H1 (cell line): ENCODE measurements around the gene ARPIN. TPM values are rescaled to one million over a fixed set of nuclear protein-coding genes. Genes with fewer than 3 reads are reported as not detected.

Experiments used
- CTCF ChIA-PET: fragments of 300-600 bp; sonication (Branson Sonifier 250); formaldehyde crosslinking; loops from one replicate; lab custom pipeline; 2021; ENCODE audit not compliant: partially characterized antibody; lab: Charles Lee
- POLR2A ChIA-PET: fragments of 300-600 bp; sonication (Branson Sonifier 250); formaldehyde crosslinking; loops from one replicate; lab custom pipeline; 2021; ENCODE audit warnings: inconsistent platforms; ENCODE audit not compliant: partially characterized antibody; lab: Charles Lee
- DNase-seq, 2 experiments: peaks; one replicate each; pipeline versions ENCODE4 v3.0.0 to v3.0.0-alpha.2; 2010 to 2022; ENCODE audit warnings: low spot score in 2 of 2, low read depth in 1 of 2, mixed read lengths in 1 of 2
- FAIRE-seq: peaks from 2 replicates; lab custom pipeline; 2011; peaks lifted over from hg19 to GRCh38; lab: Jason Lieb, UNC
- H2AFZ ChIP-seq: 2 replicates; pipeline ENCODE4 v1.8.1; 2012; ENCODE audit warnings: low read length, inconsistent platforms
- H2AK5ac ChIP-seq: 2 replicates; pipeline ENCODE4 v1.6.1; 2013; ENCODE audit warnings: low read depth, low read length
- H2BK120ac ChIP-seq: replicated peaks from 2 replicates; pipeline ENCODE3; 2013; ENCODE audit warnings: low read depth, low read length, inconsistent platforms
- H2BK12ac ChIP-seq: 2 replicates; pipeline ENCODE4 v1.6.1; 2013; ENCODE audit warnings: low read depth, low read length
- H2BK15ac ChIP-seq: 2 replicates; pipeline ENCODE4 v1.6.1; 2013; ENCODE audit warnings: low read length
- H2BK20ac ChIP-seq: 2 replicates; pipeline ENCODE4 v1.6.1; 2013; ENCODE audit warnings: low read length
- H2BK5ac ChIP-seq: 2 replicates; pipeline ENCODE4 v1.6.1; 2013; ENCODE audit warnings: low read depth, low read length
- H3K14ac ChIP-seq: 2 replicates; pipeline ENCODE4 v1.6.1; 2013; ENCODE audit warnings: inconsistent platforms; ENCODE audit not compliant: insufficient read length
- H3K18ac ChIP-seq: 2 replicates; pipeline ENCODE4 v1.6.1; 2013; ENCODE audit warnings: low read length; ENCODE audit errors: extremely low read depth
- H3K23ac ChIP-seq: 2 replicates; pipeline ENCODE4 v1.6.1; 2013; ENCODE audit warnings: inconsistent platforms; ENCODE audit not compliant: insufficient read length
- H3K23me2 ChIP-seq: 2 replicates; pipeline ENCODE4 v1.6.1; 2013; ENCODE audit warnings: low read depth, low read length
- H3K27ac ChIP-seq: 2 replicates; pipeline ENCODE4 v1.6.1; 2011; ENCODE audit warnings: low read depth, low read length, inconsistent platforms
- H3K27me3 ChIP-seq, 4 experiments: replicated peaks in 1 of 4; 1 replicate in 1 of 4; 2 replicates in 3 of 4; pipeline versions ENCODE4 v1.6.1 to v1.8.1; 2011 to 2013; ENCODE audit warnings: low read length in 3 of 4, mild to moderate bottlenecking in 3 of 4, inconsistent platforms in 2 of 4, mixed read lengths in 2 of 4, moderate library complexity in 1 of 4; ENCODE audit not compliant: control insufficient read depth in 3 of 4, insufficient read depth in 3 of 4; ENCODE audit errors: extremely low read depth in 1 of 4
- H3K36me3 ChIP-seq, 4 experiments: 2 replicates each; pipeline versions ENCODE4 v1.6.1 to v1.8.1; 2011 to 2013; ENCODE audit warnings: mild to moderate bottlenecking in 4 of 4, low read length in 3 of 4, moderate library complexity in 2 of 4, control low read depth in 1 of 4, inconsistent platforms in 1 of 4; ENCODE audit not compliant: insufficient read depth in 4 of 4, control insufficient read depth in 2 of 4
- H3K4ac ChIP-seq: replicated peaks from 2 replicates; pipeline ENCODE3; 2013; ENCODE audit warnings: low read length, low read depth, mixed read lengths, inconsistent platforms; ENCODE audit not compliant: insufficient read length
- H3K4me1 ChIP-seq, 4 experiments: replicated peaks in 1 of 4; 1 replicate in 1 of 4; 2 replicates in 3 of 4; pipeline versions ENCODE4 v1.6.1 to v1.8.1; 2011 to 2013; ENCODE audit warnings: low read length in 3 of 4, inconsistent platforms in 2 of 4, mixed read lengths in 1 of 4; ENCODE audit not compliant: insufficient read depth in 4 of 4, control insufficient read depth in 3 of 4
- H3K4me2 ChIP-seq, 2 experiments: 2 replicates each; pipeline versions ENCODE4 v1.6.1 to v1.8.1; 2011 to 2013; ENCODE audit warnings: low read depth in 2 of 2, low read length in 2 of 2, control low read depth in 1 of 2, inconsistent platforms in 1 of 2, mild to moderate bottlenecking in 1 of 2; ENCODE audit not compliant: insufficient read depth in 1 of 2
- H3K4me3 ChIP-seq, 4 experiments: fragments of 200-600, 300-600 bp in 1 of 4; sonication (generic), shearing (Covaris generic), sonication (Bioruptor Twin) in 1 of 4; 2 replicates each; pipeline versions ENCODE4 v1.5.1 to v1.8.1; 2011 to 2016; ENCODE audit warnings: low read length in 4 of 4, low read depth in 3 of 4, control low read depth in 2 of 4, inconsistent platforms in 2 of 4, mild to moderate bottlenecking in 2 of 4, mixed read lengths in 1 of 4, moderate library complexity in 1 of 4; ENCODE audit not compliant: insufficient read depth in 2 of 4; ENCODE audit errors: extremely low read depth in 1 of 4
- H3K56ac ChIP-seq: replicated peaks from 2 replicates; pipeline ENCODE3; 2013; ENCODE audit warnings: low read depth, mild to moderate bottlenecking, mixed read lengths, low read length, inconsistent platforms; ENCODE audit not compliant: insufficient read length
- H3K79me1 ChIP-seq: 2 replicates; pipeline ENCODE4 v1.6.1; 2013; ENCODE audit warnings: low read depth, low read length, control low read depth
- H3K79me2 ChIP-seq, 2 experiments: 2 replicates each; pipeline versions ENCODE4 v1.6.1 to v1.8.1; 2012 to 2013; ENCODE audit warnings: low read length in 2 of 2, mild to moderate bottlenecking in 2 of 2, inconsistent platforms in 1 of 2; ENCODE audit not compliant: insufficient read depth in 2 of 2, control insufficient read depth in 1 of 2
- H3K9ac ChIP-seq, 4 experiments: replicated peaks in 1 of 4; 1 replicate in 1 of 4; 2 replicates in 3 of 4; pipeline versions ENCODE4 v1.6.1 to v1.8.1; 2011 to 2013; ENCODE audit warnings: low read depth in 3 of 4, low read length in 3 of 4, control low read depth in 2 of 4, mild to moderate bottlenecking in 2 of 4, moderate library complexity in 2 of 4, inconsistent platforms in 1 of 4; ENCODE audit errors: extremely low read depth in 1 of 4
- H3K9me3 ChIP-seq, 2 experiments: 2 replicates each; pipeline versions ENCODE4 v1.6.1 to v1.8.1; 2012 to 2013; ENCODE audit warnings: mild to moderate bottlenecking in 2 of 2, moderate library complexity in 2 of 2, control low read depth in 1 of 2, inconsistent platforms in 1 of 2, low read depth in 1 of 2, low read length in 1 of 2, mixed read lengths in 1 of 2; ENCODE audit not compliant: insufficient read depth in 2 of 2
- H4K20me1 ChIP-seq, 2 experiments: replicated peaks in 1 of 2; 2 replicates each; pipeline versions ENCODE3 to v1.8.1; 2011 to 2013; ENCODE audit warnings: inconsistent platforms in 2 of 2, low read length in 2 of 2, mild to moderate bottlenecking in 1 of 2; ENCODE audit not compliant: insufficient read depth in 2 of 2, control insufficient read depth in 1 of 2
- H4K5ac ChIP-seq: 2 replicates; pipeline ENCODE4 v1.6.1; 2013; ENCODE audit warnings: low read length, low read depth, mixed read lengths, inconsistent platforms; ENCODE audit not compliant: insufficient read length
- H4K8ac ChIP-seq: 2 replicates; pipeline ENCODE4 v1.8.0; 2013; ENCODE audit warnings: mild to moderate bottlenecking, moderate library complexity, low read length, inconsistent platforms; ENCODE audit not compliant: insufficient read depth; ENCODE audit errors: extremely low read depth
- H4K91ac ChIP-seq: replicated peaks from 2 replicates; pipeline ENCODE3; 2013; ENCODE audit warnings: low read length, mixed read lengths, inconsistent platforms; ENCODE audit not compliant: insufficient read length
- ASH2L ChIP-seq: fragments of 200-600, 300-600 bp; sonication (generic); IDR thresholded peaks from one replicate; pipeline ENCODE4 v1.7.1; 2017; ENCODE audit warnings: low read length
- FOSL1 ChIP-seq: IDR thresholded peaks from 2 replicates; pipeline ENCODE4 v1.6.1; 2011; ENCODE audit warnings: mild to moderate bottlenecking, low read depth, low read length, moderate library complexity; ENCODE audit not compliant: insufficient read depth
- GTF2F1 ChIP-seq: IDR thresholded peaks from 2 replicates; pipeline ENCODE4 v1.6.1; 2012; ENCODE audit warnings: low read depth, low read length, improper control_type of control experiment, borderline replicate concordance
- KDM5A ChIP-seq: fragments of 200-600 bp; IDR thresholded peaks from 2 replicates; pipeline ENCODE4 v1.7.1; 2012; ENCODE audit warnings: mild to moderate bottlenecking, low read length, inconsistent platforms, mixed read lengths
- TAF1 ChIP-seq: IDR thresholded peaks from 2 replicates; pipeline ENCODE4 v1.6.1; 2011; ENCODE audit warnings: mild to moderate bottlenecking, low read depth, low read length
- WGBS, 2 experiments: shearing (Covaris generic) in 1 of 2; methylation state at CpG; one replicate each; pipeline versions ENCODE4 v1.1.6 to v1.1.7; 2013 to 2015; ENCODE audit warnings: low lambda C conversion rate in 2 of 2, mixed read lengths in 2 of 2, inconsistent platforms in 1 of 2, low coverage in 1 of 2, missing lambda C conversion rate in 1 of 2; ENCODE audit not compliant: insufficient replicate concordance in 2 of 2, insufficient coverage in 1 of 2, insufficient read length in 1 of 2; ENCODE audit errors: extremely low coverage in 1 of 2, missing lambda C conversion rate in 1 of 2; 5-methylcytosine and 5-hydroxymethylcytosine counted together
- polyA plus RNA-seq, 7 experiments: library from polyadenylated mRNA; depleted of rRNA in 3 of 7; stranded (reverse) in 5 of 7; unstranded in 2 of 7; fragments of >200 nt in 5 of 7; fragments of 200-250 nt in 2 of 7; gene quantifications; 1 replicate in 5 of 7; 2 replicates in 1 of 7; 4 replicates in 1 of 7; pipeline versions ENCODE4 v1.2.1 to v1.2.3, GENCODE V29; 2011 to 2013; ENCODE audit warnings: missing spikeins in 2 of 7, mixed read lengths in 2 of 7
- total RNA-seq: library from RNA; stranded (reverse); fragmentation: NEBNext Ultra II Directional; extraction: Animal tissue kit (Norgen Biotek cat#: 25700); gene quantifications from 2 replicates; pipeline ENCODE4 v1.2.1, GENCODE V29; 2021
- TF ChIP-seq, protein P1 (sequence below): IDR thresholded peaks from 2 replicates; pipeline ENCODE4 v1.6.1; 2011; ENCODE audit warnings: low read length, improper control_type of control experiment

Gene ARPIN
- total and polyA plus RNA-seq, 2 of the 8 experiments (the other 6 are each of a cell fraction or from before 2014, with no cell fraction given) = 3.1 to 3.9 TPM

DNA sequence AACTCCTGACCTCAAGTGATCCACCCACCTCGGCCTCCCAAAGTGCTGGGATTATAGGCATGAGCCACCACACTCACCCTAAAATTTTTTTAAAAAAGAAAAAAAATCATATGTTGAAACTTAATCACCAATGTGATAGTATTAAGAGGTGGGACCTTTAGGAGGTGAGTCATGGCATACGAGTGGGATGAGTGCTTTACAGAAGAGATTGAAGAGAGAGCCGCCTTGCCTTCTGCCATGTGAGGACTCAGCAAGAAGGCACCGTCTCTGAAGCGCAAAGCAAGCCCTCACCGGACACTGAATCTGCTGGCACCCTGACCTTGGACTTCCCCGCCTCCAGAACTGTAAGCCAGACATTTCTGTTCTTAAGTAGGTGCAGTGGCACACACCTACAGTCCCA lies 5.5 kb downstream of the ARPIN start:
- WGBS, 2 experiments = 86% methylated on average over 7 of the region's 7 CpGs; no CpG with 5 or more reads in 1 of the 2 experiments
- H2BK5ac ChIP-seq = no peak overlapping the region
- no peak for TF ChIP-seq FOSL1
- no peak for TF ChIP-seq ASH2L
- TF ChIP-seq GTF2F1 = no peak
- TF ChIP-seq KDM5A = no peak
- no peak for TF ChIP-seq TAF1
- TF ChIP-seq, protein P1, sequence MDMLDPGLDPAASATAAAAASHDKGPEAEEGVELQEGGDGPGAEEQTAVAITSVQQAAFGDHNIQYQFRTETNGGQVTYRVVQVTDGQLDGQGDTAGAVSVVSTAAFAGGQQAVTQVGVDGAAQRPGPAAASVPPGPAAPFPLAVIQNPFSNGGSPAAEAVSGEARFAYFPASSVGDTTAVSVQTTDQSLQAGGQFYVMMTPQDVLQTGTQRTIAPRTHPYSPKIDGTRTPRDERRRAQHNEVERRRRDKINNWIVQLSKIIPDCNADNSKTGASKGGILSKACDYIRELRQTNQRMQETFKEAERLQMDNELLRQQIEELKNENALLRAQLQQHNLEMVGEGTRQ = no peak

More for the DNA sequence above, 5.5 kb downstream of the ARPIN start:
- Histone ChIP-seq H2BK20ac (no peak overlapping the region), H3K4me1 (peaks cover 0 to 2% (median 0%) of the 10 kb centered on the region in 4 experiments; a peak in 1 of 7 replicates), H3K4me2 (no peak overlapping the region), H3K56ac (no peak overlapping the region), H3K27me3 (0 out of 7 replicates have a peak, but pooled peaks cover 0 to 4% (median 2%) of the 10 kb centered on the region in 4 experiments), H3K14ac (no peak overlapping the region), H3K36me3 (no peaks in the 10 kb centered on the region), H3K18ac (no peak overlapping the region), H2AFZ (no peak overlapping the region), H3K79me1 (no peaks in the 10 kb centered on the region), H2BK120ac (no peak overlapping the region), H3K9ac (no peak overlapping the region), H3K4me3 (no peak overlapping the region), H2AK5ac (no peak overlapping the region), H4K5ac (no peak overlapping the region), H2BK12ac (no peak overlapping the region), H3K9me3 (no peaks in the 10 kb centered on the region), H2BK15ac (no peak overlapping the region), H3K23me2 (peaks cover 3% of the 10 kb centered on the region; the same call in 1 of the 2 replicates), H4K20me1 (no peaks in the 10 kb centered on the region), H4K8ac (no peak overlapping the region), H4K91ac (no peak overlapping the region), H3K27ac (no peak overlapping the region), H3K23ac (no peak overlapping the region), H3K79me2 (no peaks in the 10 kb centered on the region), H3K4ac (no peak overlapping the region)
- no peak for FAIRE-seq
- no peak for DNase-seq
- ChIA-PET CTCF (interaction anchor here (1.0 kb wide), 1 partner anchor 9 kb away, joined by 4 read pairs; no protein-coding TSS in a partner anchor), POLR2A (interaction anchor here (2.3 kb wide), 1 partner anchor 13 kb away, joined by 7 read pairs; the partner anchor contains the start of gene AP3S2)
